Nephron (organoid): ENCODE results near the gene NEK7.

ENCODE experiments used
- H3K27ac Mint-ChIP-seq, 3 experiments: 2 replicates each; pipeline ENCODE4 v1.8.0; 2020; ENCODE audit warnings: mixed read lengths in 3 of 3, mild to moderate bottlenecking in 2 of 3, moderate library complexity in 1 of 3
- H3K27me3 Mint-ChIP-seq: 2 replicates; pipeline ENCODE4 v1.8.0; 2021; ENCODE audit warnings: low read depth, mild to moderate bottlenecking, moderate library complexity, mixed read lengths
- H3K36me3 Mint-ChIP-seq: 2 replicates; pipeline ENCODE4 v1.8.0; 2020; ENCODE audit warnings: low read depth, mixed read lengths
- H3K4me1 Mint-ChIP-seq: 2 replicates; pipeline ENCODE4 v1.8.0; 2020; ENCODE audit warnings: mixed read lengths
- H3K4me3 Mint-ChIP-seq, 3 experiments: 2 replicates each; pipeline ENCODE4 v1.8.0; 2020; ENCODE audit warnings: mild to moderate bottlenecking in 3 of 3, mixed read lengths in 3 of 3, moderate library complexity in 2 of 3
- H3K9me3 Mint-ChIP-seq: 2 replicates; pipeline ENCODE4 v1.8.0; 2020; ENCODE audit warnings: mixed read lengths
- TF ChIP-seq, protein P1 (sequence below), 3 experiments: fragments of 200-600 bp; sonication (generic); IDR thresholded peaks; one replicate each; pipeline ENCODE4 v1.5.0; 2021; ENCODE audit warnings: antibody characterized with exemption in 3 of 3; ENCODE audit not compliant: unreplicated experiment in 3 of 3

The NEK7 gene

DNA sequence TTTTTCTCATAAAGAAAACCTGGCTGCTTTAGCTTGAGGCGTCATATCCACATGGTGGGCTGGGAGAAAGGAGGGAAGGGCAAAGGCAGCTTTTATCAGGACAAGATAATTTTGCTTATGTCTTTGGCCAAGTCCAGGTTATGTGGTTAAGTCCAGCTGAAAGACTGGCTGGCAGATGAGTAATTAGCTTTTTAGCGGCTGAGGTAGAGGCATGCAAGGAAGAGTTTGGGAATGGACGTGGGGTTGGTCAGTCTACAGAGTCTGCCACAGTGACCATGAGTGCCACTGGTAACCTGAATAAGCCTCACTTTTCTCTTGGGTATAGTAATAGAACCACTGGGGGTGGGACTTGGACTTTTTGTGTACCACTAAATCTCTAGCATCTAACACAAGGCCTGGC lies 39.8 kb downstream of the NEK7 start:
- Mint-ChIP-seq H3K9me3 (peaks cover 6% of the 10 kb centered on the region), H3K4me3 (no peak overlapping the region), H3K36me3 (no peaks in the 10 kb centered on the region), H3K27ac (no peak overlapping the region), H3K4me1 (peaks cover 13% of the 10 kb centered on the region), H3K27me3 (no peaks in the 10 kb centered on the region)
- TF ChIP-seq, protein P1, sequence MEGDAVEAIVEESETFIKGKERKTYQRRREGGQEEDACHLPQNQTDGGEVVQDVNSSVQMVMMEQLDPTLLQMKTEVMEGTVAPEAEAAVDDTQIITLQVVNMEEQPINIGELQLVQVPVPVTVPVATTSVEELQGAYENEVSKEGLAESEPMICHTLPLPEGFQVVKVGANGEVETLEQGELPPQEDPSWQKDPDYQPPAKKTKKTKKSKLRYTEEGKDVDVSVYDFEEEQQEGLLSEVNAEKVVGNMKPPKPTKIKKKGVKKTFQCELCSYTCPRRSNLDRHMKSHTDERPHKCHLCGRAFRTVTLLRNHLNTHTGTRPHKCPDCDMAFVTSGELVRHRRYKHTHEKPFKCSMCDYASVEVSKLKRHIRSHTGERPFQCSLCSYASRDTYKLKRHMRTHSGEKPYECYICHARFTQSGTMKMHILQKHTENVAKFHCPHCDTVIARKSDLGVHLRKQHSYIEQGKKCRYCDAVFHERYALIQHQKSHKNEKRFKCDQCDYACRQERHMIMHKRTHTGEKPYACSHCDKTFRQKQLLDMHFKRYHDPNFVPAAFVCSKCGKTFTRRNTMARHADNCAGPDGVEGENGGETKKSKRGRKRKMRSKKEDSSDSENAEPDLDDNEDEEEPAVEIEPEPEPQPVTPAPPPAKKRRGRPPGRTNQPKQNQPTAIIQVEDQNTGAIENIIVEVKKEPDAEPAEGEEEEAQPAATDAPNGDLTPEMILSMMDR (IDR thresholded peaks at IDR 0.05; ENCODE audit: unreplicated experiment in 3 of 3): no peak

DNA sequence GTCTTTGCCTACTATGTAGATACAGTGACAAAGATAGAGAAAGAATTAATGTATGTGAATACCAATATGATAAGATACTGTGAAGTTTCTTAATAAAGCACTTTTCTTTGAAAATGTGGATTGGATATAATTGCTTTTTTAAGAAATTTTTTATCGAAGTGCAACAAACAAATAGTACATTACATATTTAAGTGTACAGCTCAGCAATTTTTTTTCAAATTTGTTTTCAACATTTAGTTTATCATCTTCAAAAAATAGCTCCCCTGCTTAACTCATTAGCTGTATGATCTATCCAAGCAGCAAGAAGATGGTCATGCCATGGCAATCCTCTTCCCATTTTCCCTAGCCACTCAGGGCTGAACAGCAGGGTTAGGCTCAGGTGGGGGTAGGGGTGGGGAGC lies 40.5 kb downstream of the NEK7 start:
- TF ChIP-seq, protein P1 (IDR thresholded peaks at IDR 0.05; ENCODE audit: unreplicated experiment in 3 of 3): no peak
- no peak overlapping the region for H3K4me3 Mint-ChIP-seq

GRCh38 chr1:198199105-198199504 lies 42.3 kb downstream of the NEK7 start:
- Mint-ChIP-seq H3K4me3 (no peak overlapping the region), H3K4me1 (peaks cover 18% of the 10 kb centered on the region), H3K27ac (no peak overlapping the region), H3K9me3 (peaks cover 3% of the 10 kb centered on the region), H3K36me3 (no peaks in the 10 kb centered on the region), H3K27me3 (no peaks in the 10 kb centered on the region)
- TF ChIP-seq, protein P1 (IDR thresholded peaks at IDR 0.05; ENCODE audit: unreplicated experiment in 3 of 3): no peak

More for the DNA sequence above, 40.5 kb downstream of the NEK7 start:
- Mint-ChIP-seq H3K9me3 (peaks cover 6% of the 10 kb centered on the region), H3K36me3 (no peaks in the 10 kb centered on the region), H3K27ac (no peak overlapping the region), H3K4me1 (peaks cover 16% of the 10 kb centered on the region), H3K27me3 (no peaks in the 10 kb centered on the region)

DNA sequence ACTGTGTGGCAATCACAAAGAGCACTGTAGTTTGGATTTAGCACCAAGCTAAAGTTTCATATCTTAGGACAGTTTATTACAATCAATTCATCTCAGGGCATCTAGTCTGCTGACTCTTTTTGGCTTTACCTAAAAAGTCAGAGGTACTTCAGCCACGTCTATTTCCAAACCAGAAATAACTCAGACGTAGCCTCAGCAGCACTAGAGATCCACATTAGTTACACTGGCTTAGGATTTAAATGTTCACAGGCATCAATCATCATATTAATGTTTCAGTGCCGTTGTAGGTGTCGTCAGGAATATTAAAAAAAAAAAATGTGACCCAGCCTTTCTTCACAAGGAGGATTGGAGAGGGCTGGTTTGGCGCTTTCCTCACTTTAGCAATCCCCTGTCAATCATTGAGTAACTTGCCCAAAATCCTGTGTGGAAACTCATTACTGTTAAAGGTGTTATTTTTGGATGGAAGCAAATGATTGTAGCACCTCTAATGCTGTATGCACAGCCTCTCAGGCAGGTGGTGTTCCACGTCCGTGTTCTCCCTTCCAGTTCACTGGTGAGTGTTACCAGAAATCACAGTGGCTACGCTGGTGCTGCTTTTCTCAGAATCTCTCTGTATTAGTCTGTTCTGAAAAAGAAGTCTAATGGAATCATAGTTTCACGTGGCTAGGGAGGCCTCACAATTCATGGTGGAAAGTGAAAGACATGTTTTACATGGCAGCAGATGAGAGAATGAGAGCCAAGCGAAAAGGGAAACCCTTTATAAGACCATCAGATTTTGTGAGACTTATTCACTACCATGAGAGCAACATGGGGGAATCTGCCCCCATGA lies 45.4 kb downstream of the NEK7 start:
- H3K36me3 Mint-ChIP-seq: peaks cover 4% of the 10 kb centered on the region
- H3K9me3 Mint-ChIP-seq: no peaks in the 10 kb centered on the region
- no peak overlapping the region for H3K4me3 Mint-ChIP-seq
- H3K27ac Mint-ChIP-seq: no peak overlapping the region
- TF ChIP-seq, protein P1 (IDR thresholded peaks at IDR 0.05; ENCODE audit: unreplicated experiment in 3 of 3): no peak
- H3K27me3 Mint-ChIP-seq: no peaks in the 10 kb centered on the region
- H3K4me1 Mint-ChIP-seq: peaks cover 24% of the 10 kb centered on the region

- H3K4me3 Mint-ChIP-seq: no peak overlapping the region
- TF ChIP-seq, protein P1 (IDR thresholded peaks at IDR 0.05; ENCODE audit: unreplicated experiment in 3 of 3): no peak
- H3K27ac Mint-ChIP-seq: no peak overlapping the region
- H3K9me3 Mint-ChIP-seq: no peaks in the 10 kb centered on the region
- H3K36me3 Mint-ChIP-seq: peaks cover 4% of the 10 kb centered on the region
- no peaks in the 10 kb centered on the region for H3K27me3 Mint-ChIP-seq
- peaks cover 24% of the 10 kb centered on the region for H3K4me1 Mint-ChIP-seq
Observed at GRCh38 chr1:198203434-198203833, 46.6 kb downstream of the NEK7 start.
